Measurements from ENCODE around the gene SPECC1.

GRCh38 chr17:20315311-20315710, 306.2 kb downstream of the SPECC1 start:
- TF ChIP-seq CHCHD3 (CRISPR knock-in tag; IDR thresholded peaks at IDR 0.05): no peak
- no peak for TF ChIP-seq XRCC4 (IDR thresholded peaks at IDR 0.05; ENCODE audit: extremely low read depth, insufficient read depth, insufficient read length)
- no peak for TF ChIP-seq NCOA2 (IDR thresholded peaks at IDR 0.05; ENCODE audit: partially characterized antibody in 2 of 2)
- TF ChIP-seq SIN3A (IDR thresholded peaks at IDR 0.05; ENCODE audit: borderline replicate concordance in 2 of 2, control insufficient read depth in 1 of 2, low read depth in 2 of 2, low read length in 2 of 2): no peak
- no peak for TF ChIP-seq ZNF384 (IDR thresholded peaks at IDR 0.05; ENCODE audit: low read depth, low read length)
- TF ChIP-seq ARID4B (CRISPR knock-in tag; IDR thresholded peaks at IDR 0.05): no peak
- no peak for TF ChIP-seq POLR2A (conservative IDR thresholded peaks at IDR 0.05)
- TF ChIP-seq CEBPG (CRISPR knock-in tag; IDR thresholded peaks at IDR 0.05): no peak
- TF ChIP-seq CEBPG (tag; conservative IDR thresholded peaks at IDR 0.05 in 1 of 2, IDR thresholded peaks at IDR 0.05 in 1 of 2): no peak
- TF ChIP-seq CTCF (IDR thresholded peaks at IDR 0.05 in 2 of 3, conservative IDR thresholded peaks at IDR 0.05 in 1 of 3; ENCODE audit: insufficient read depth in 2 of 3, low read depth in 1 of 3, low read length in 3 of 3): no peak
- no peak for TF ChIP-seq ZFP30 (CRISPR knock-in tag; IDR thresholded peaks at IDR 0.05; ENCODE audit: borderline replicate concordance)
- TF ChIP-seq VEZF1 (CRISPR knock-in tag; IDR thresholded peaks at IDR 0.05): no peak
